SK-N-SH treated with all-trans-retinoic acid at 6 μM for 48 hours (cell line): ENCODE data around the gene MNX1.

Experiments used
- ATAC-seq: fragments of 200-7000 bp; cut with Tn5 transposase; 3 replicates; pipeline ENCODE4 v1.9.1; 2020; ENCODE audit warnings: mild to moderate bottlenecking, moderate library complexity
- ARNTL ChIP-seq: fragments of 450-650 bp; formaldehyde crosslinking; IDR thresholded peaks from 2 replicates; pipeline ENCODE4 v1.5.0; 2020; ENCODE audit warnings: low read depth, mild to moderate bottlenecking, moderate library complexity, borderline replicate concordance
- BACH2 ChIP-seq: fragments of 250-450 bp; sonication (Bioruptor Pico); IDR thresholded peaks from 2 replicates; pipeline ENCODE4 v1.9.0; 2021; ENCODE audit warnings: mild to moderate bottlenecking, borderline replicate concordance
- CSDC2 ChIP-seq: fragments of 250-450 bp; sonication (Bioruptor Pico); IDR thresholded peaks from 2 replicates; pipeline ENCODE4 v1.5.0; 2020; ENCODE audit warnings: mild to moderate bottlenecking, moderate library complexity
- ESRRG ChIP-seq: fragments of 250-450 bp; sonication (Bioruptor Pico); IDR thresholded peaks from 2 replicates; pipeline ENCODE4 v1.6.1; 2021; ENCODE audit warnings: mild to moderate bottlenecking
- ISL1 ChIP-seq: fragments of 250-450 bp; sonication (Bioruptor Pico); IDR thresholded peaks from 2 replicates; pipeline ENCODE4 v2.1.2; 2022; ENCODE audit warnings: mild to moderate bottlenecking, moderate library complexity
- OSR1 ChIP-seq: fragments of 250-450 bp; sonication (Bioruptor Pico); IDR thresholded peaks from 2 replicates; pipeline ENCODE4 v1.8.0; 2022; ENCODE audit warnings: moderate library complexity, mild to moderate bottlenecking, inconsistent platforms
- POU6F1 ChIP-seq: fragments of 250-450 bp; sonication (Bioruptor Pico); IDR thresholded peaks from 2 replicates; pipeline ENCODE4 v1.8.0; 2021; ENCODE audit warnings: low read depth, mild to moderate bottlenecking, moderate library complexity, borderline replicate concordance
- PPARA ChIP-seq: fragments of 250-450 bp; sonication (Bioruptor Pico); IDR thresholded peaks from 2 replicates; pipeline ENCODE4 v1.5.0; 2020; ENCODE audit warnings: mild to moderate bottlenecking, borderline replicate concordance
- RARB ChIP-seq: fragments of 250-450 bp; sonication (Bioruptor Pico); IDR thresholded peaks from 2 replicates; pipeline ENCODE4 v1.8.0; 2021; ENCODE audit warnings: mild to moderate bottlenecking, moderate library complexity
- SNAI2 ChIP-seq: fragments of 250-450 bp; sonication (Bioruptor Pico); IDR thresholded peaks from 2 replicates; pipeline ENCODE4 v1.5.0; 2020; ENCODE audit warnings: mild to moderate bottlenecking, moderate library complexity
- TOX ChIP-seq: fragments of 250-450 bp; sonication (Bioruptor Pico); IDR thresholded peaks from 2 replicates; pipeline ENCODE4 v1.8.0; 2021; ENCODE audit warnings: mild to moderate bottlenecking, moderate library complexity, borderline replicate concordance
- ZFP3 ChIP-seq: fragments of 250-450 bp; sonication (Bioruptor Pico); IDR thresholded peaks from 2 replicates; pipeline ENCODE4 v1.5.0; 2020; ENCODE audit warnings: mild to moderate bottlenecking, moderate library complexity
- ZFP30 ChIP-seq: fragments of 450-650 bp; formaldehyde crosslinking; IDR thresholded peaks from 2 replicates; pipeline ENCODE4 v1.5.0; 2022; ENCODE audit warnings: mild to moderate bottlenecking, moderate library complexity
- ZNF565 ChIP-seq: fragments of 450-650 bp; formaldehyde crosslinking; conservative IDR thresholded peaks from 2 replicates; pipeline ENCODE4 v1.5.0; 2020; ENCODE audit warnings: low read depth, mild to moderate bottlenecking, moderate library complexity
- ZNF70 ChIP-seq: fragments of 450-650 bp; formaldehyde crosslinking; IDR thresholded peaks from 2 replicates; pipeline ENCODE4 v1.5.0; 2020; ENCODE audit warnings: mild to moderate bottlenecking, moderate library complexity
- ZNF8 ChIP-seq: fragments of 450-650 bp; formaldehyde crosslinking; IDR thresholded peaks from 2 replicates; pipeline ENCODE4 v1.5.0; 2020; ENCODE audit warnings: mild to moderate bottlenecking, moderate library complexity
- TF ChIP-seq, protein P1 (sequence below): fragments of 250-450 bp; sonication (Bioruptor Pico); IDR thresholded peaks from 2 replicates; pipeline ENCODE4 v1.5.0; 2020; ENCODE audit warnings: mild to moderate bottlenecking, moderate library complexity
- TF ChIP-seq, protein P2 (sequence below): fragments of 250-450 bp; sonication (Bioruptor Pico); IDR thresholded peaks from 2 replicates; pipeline ENCODE4 v1.8.0; 2020; ENCODE audit warnings: mild to moderate bottlenecking, moderate library complexity, borderline replicate concordance
- TF ChIP-seq, protein P3 (sequence below): fragments of 250-450 bp; sonication (Bioruptor Pico); IDR thresholded peaks from 2 replicates; pipeline ENCODE4 v1.5.1; 2020; ENCODE audit warnings: low read depth, mild to moderate bottlenecking, moderate library complexity

Gene MNX1

DNA sequence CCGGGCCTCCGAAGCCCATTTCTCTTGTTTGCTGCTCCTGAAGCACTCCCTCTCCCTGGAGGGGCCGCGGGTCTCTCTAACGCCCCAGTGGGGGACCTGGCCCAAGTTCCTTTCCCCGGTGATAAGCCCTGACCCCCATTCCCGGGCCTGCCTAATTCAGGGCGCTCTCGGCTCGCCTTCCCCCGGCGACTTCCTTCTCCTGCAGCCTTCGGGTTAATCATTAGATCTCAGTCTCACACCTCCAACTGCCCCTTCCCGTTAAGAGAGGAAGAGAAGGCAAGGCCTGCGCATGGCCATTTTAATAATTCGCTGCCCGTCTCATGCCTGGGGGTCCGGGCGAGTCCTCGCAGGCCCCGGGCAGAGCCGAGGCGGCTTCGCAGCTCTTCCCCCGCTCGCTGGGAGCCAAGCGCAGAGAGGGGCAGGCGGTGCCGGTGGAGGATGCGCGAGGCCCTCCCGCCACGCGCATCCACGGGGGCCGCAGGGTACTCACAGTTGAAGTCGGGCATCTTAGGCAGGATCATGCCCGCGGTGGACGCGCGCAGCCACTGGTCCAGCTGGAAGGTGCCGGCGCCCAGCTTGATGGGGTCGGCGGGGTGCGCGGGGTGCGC lies 1.2 kb downstream of the MNX1 start:
- ATAC-seq: no peak
- TF ChIP-seq, protein P1, sequence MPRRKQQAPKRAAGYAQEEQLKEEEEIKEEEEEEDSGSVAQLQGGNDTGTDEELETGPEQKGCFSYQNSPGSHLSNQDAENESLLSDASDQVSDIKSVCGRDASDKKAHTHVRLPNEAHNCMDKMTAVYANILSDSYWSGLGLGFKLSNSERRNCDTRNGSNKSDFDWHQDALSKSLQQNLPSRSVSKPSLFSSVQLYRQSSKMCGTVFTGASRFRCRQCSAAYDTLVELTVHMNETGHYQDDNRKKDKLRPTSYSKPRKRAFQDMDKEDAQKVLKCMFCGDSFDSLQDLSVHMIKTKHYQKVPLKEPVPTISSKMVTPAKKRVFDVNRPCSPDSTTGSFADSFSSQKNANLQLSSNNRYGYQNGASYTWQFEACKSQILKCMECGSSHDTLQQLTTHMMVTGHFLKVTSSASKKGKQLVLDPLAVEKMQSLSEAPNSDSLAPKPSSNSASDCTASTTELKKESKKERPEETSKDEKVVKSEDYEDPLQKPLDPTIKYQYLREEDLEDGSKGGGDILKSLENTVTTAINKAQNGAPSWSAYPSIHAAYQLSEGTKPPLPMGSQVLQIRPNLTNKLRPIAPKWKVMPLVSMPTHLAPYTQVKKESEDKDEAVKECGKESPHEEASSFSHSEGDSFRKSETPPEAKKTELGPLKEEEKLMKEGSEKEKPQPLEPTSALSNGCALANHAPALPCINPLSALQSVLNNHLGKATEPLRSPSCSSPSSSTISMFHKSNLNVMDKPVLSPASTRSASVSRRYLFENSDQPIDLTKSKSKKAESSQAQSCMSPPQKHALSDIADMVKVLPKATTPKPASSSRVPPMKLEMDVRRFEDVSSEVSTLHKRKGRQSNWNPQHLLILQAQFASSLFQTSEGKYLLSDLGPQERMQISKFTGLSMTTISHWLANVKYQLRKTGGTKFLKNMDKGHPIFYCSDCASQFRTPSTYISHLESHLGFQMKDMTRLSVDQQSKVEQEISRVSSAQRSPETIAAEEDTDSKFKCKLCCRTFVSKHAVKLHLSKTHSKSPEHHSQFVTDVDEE (CRISPR knock-in tag): no peak
- no peak for TF ChIP-seq ZFP30 (CRISPR knock-in tag)
- TF ChIP-seq ZFP3 (CRISPR knock-in tag): no peak
- no peak for TF ChIP-seq RARB (CRISPR knock-in tag)
- no peak for TF ChIP-seq ISL1 (CRISPR knock-in tag)
- TF ChIP-seq ZNF70 (CRISPR knock-in tag): no peak
- no peak for TF ChIP-seq POU6F1
- TF ChIP-seq ESRRG: no peak
- TF ChIP-seq, protein P2, sequence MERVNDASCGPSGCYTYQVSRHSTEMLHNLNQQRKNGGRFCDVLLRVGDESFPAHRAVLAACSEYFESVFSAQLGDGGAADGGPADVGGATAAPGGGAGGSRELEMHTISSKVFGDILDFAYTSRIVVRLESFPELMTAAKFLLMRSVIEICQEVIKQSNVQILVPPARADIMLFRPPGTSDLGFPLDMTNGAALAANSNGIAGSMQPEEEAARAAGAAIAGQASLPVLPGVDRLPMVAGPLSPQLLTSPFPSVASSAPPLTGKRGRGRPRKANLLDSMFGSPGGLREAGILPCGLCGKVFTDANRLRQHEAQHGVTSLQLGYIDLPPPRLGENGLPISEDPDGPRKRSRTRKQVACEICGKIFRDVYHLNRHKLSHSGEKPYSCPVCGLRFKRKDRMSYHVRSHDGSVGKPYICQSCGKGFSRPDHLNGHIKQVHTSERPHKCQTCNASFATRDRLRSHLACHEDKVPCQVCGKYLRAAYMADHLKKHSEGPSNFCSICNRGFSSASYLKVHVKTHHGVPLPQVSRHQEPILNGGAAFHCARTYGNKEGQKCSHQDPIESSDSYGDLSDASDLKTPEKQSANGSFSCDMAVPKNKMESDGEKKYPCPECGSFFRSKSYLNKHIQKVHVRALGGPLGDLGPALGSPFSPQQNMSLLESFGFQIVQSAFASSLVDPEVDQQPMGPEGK: no peak
- no peak for TF ChIP-seq BACH2
- TF ChIP-seq ZNF565 (CRISPR knock-in tag): no peak
- no peak for TF ChIP-seq ZNF8
- TF ChIP-seq ARNTL (CRISPR knock-in tag): no peak
- TF ChIP-seq PPARA (CRISPR knock-in tag): no peak

GRCh38 chr7:157008206-157009169 lies 2.0 kb downstream of the MNX1 start:
- ATAC-seq: no peak
- no peak for TF ChIP-seq RARB (CRISPR knock-in tag)
- TF ChIP-seq, protein P3, sequence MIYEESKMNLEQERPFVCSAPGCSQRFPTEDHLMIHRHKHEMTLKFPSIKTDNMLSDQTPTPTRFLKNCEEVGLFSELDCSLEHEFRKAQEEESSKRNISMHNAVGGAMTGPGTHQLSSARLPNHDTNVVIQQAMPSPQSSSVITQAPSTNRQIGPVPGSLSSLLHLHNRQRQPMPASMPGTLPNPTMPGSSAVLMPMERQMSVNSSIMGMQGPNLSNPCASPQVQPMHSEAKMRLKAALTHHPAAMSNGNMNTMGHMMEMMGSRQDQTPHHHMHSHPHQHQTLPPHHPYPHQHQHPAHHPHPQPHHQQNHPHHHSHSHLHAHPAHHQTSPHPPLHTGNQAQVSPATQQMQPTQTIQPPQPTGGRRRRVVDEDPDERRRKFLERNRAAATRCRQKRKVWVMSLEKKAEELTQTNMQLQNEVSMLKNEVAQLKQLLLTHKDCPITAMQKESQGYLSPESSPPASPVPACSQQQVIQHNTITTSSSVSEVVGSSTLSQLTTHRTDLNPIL: no peak
- TF ChIP-seq ISL1 (CRISPR knock-in tag): no peak
- TF ChIP-seq CSDC2 (CRISPR knock-in tag): no peak
- TF ChIP-seq, protein P2: no peak
- TF ChIP-seq ZNF70 (CRISPR knock-in tag): no peak
- no peak for TF ChIP-seq ARNTL (CRISPR knock-in tag)
- TF ChIP-seq OSR1 (CRISPR knock-in tag): no peak
- TF ChIP-seq ZNF8: no peak
- no peak for TF ChIP-seq ZFP30 (CRISPR knock-in tag)
- no peak for TF ChIP-seq ZFP3 (CRISPR knock-in tag)
- no peak for TF ChIP-seq TOX (CRISPR knock-in tag)
- TF ChIP-seq, protein P1 (CRISPR knock-in tag): no peak
- TF ChIP-seq SNAI2: no peak
